ENCODE data around the gene AKT2. TPM values are rescaled to one million over a fixed set of nuclear protein-coding genes. Genes with fewer than 3 reads are reported as not detected.

The AKT2 gene
- polyA plus RNA-seq, 3 donors: 11.4 to 122 (median 16.3) TPM

- Histone ChIP-seq H3K4me2 (replicated peaks; ENCODE audit: extremely low read depth, low read length, poor library complexity, severe bottlenecking) (no peak overlapping the region), H3K9ac (ENCODE audit: insufficient read depth, low read length, poor library complexity, severe bottlenecking) (no peak overlapping the region), H3K9me3 (replicated peaks in 1 of 2; ENCODE audit: control insufficient read depth in 1 of 2, insufficient read depth in 1 of 2, low read length in 2 of 2) (no peaks in the 10 kb centered on the region), H3K36me3 (replicated peaks in 1 of 2; ENCODE audit: control insufficient read depth in 1 of 2, insufficient read depth in 2 of 2, low read length in 2 of 2) (peaks cover 40 to 74% of the 10 kb centered on the region in 2 donors), H4K20me1 (ENCODE audit: insufficient read depth, low read length) (peaks cover 50% of the 10 kb centered on the region), H2AFZ (ENCODE audit: insufficient read depth, low read depth, low read length, poor library complexity, severe bottlenecking) (no peak overlapping the region), H3K79me2 (ENCODE audit: insufficient read depth, low read length) (peaks cover 14% of the 10 kb centered on the region), H3K27ac (ENCODE audit: low read depth in 1 of 2, low read length in 2 of 2) (no peak overlapping the region), H3K4me3 (replicated peaks in 1 of 3; ENCODE audit: low read depth in 2 of 3, low read length in 3 of 3) (no peak overlapping the region), H3K27me3 (ENCODE audit: control insufficient read depth in 2 of 2, insufficient read depth in 2 of 2, low read length in 2 of 2) (no peaks in the 10 kb centered on the region), H3K4me1 (ENCODE audit: control insufficient read depth in 1 of 2, insufficient read depth in 2 of 2, low read length in 2 of 2) (no peaks in the 10 kb centered on the region)
- Mint-ChIP-seq H3K27me3 (ENCODE audit: low read depth in 3 of 3) (no peaks in the 10 kb centered on the region), H3K36me3 (peaks cover 45 to 74% of the 10 kb centered on the region in 2 donors), H3K4me1 (no peaks in the 10 kb centered on the region), H3K9me3 (peaks cover 0 to 1% (median 0%) of the 10 kb centered on the region in 7 donors), H3K27ac (peak overlapping the region in 1 of 7 donors; percentile 61), H3K4me3 (no peak overlapping the region)
- 96% methylated on average over 11 of the region's 12 CpGs for whole genome bisulfite sequencing (ENCODE audit: insufficient coverage)
- TF ChIP-seq CTCF (IDR thresholded peaks at IDR 0.05): no peak
- DNase-seq: no peak
- intact Hi-C loops (cut with micrococcal nuclease): no loop called here
These were observed 40.4 kb downstream of the AKT2 start for GRCh38 chr19:40244579-40245317.

GRCh38 chr19:40243181-40243580 is 42.0 kb downstream of the AKT2 start:
- TF ChIP-seq CTCF (IDR thresholded peaks at IDR 0.05): no peak
- no peak overlapping the region for H3K4me3 ChIP-seq (replicated peaks in 1 of 3; ENCODE audit: low read depth in 2 of 3, low read length in 3 of 3)
- H3K36me3 ChIP-seq (replicated peaks in 1 of 2; ENCODE audit: control insufficient read depth in 1 of 2, insufficient read depth in 2 of 2, low read length in 2 of 2): peaks cover 49 to 79% of the 10 kb centered on the region in 2 donors
- H3K9ac ChIP-seq (ENCODE audit: insufficient read depth, low read length, poor library complexity, severe bottlenecking): no peak overlapping the region
- H3K27me3 ChIP-seq (ENCODE audit: control insufficient read depth in 2 of 2, insufficient read depth in 2 of 2, low read length in 2 of 2): no peaks in the 10 kb centered on the region
- no peaks in the 10 kb centered on the region for H3K9me3 ChIP-seq (replicated peaks in 1 of 2; ENCODE audit: control insufficient read depth in 1 of 2, insufficient read depth in 1 of 2, low read length in 2 of 2)
- DNase-seq: no peak
- Mint-ChIP-seq H3K27me3 (ENCODE audit: low read depth in 3 of 3) (no peaks in the 10 kb centered on the region), H3K36me3 (peaks cover 52 to 78% of the 10 kb centered on the region in 2 donors), H3K9me3 (peaks cover 0 to 1% (median 0%) of the 10 kb centered on the region in 7 donors), H3K27ac (peak overlapping the region in 1 of 7 donors; percentile 46), H3K4me1 (no peaks in the 10 kb centered on the region), H3K4me3 (no peak overlapping the region)
- no peak overlapping the region for H3K27ac ChIP-seq (ENCODE audit: low read depth in 1 of 2, low read length in 2 of 2)
- no peak overlapping the region for H2AFZ ChIP-seq (ENCODE audit: insufficient read depth, low read depth, low read length, poor library complexity, severe bottlenecking)
- peaks cover 43% of the 10 kb centered on the region for H4K20me1 ChIP-seq (ENCODE audit: insufficient read depth, low read length)
- no peak overlapping the region for H3K4me2 ChIP-seq (replicated peaks; ENCODE audit: extremely low read depth, low read length, poor library complexity, severe bottlenecking)
- no peaks in the 10 kb centered on the region for H3K4me1 ChIP-seq (ENCODE audit: control insufficient read depth in 1 of 2, insufficient read depth in 2 of 2, low read length in 2 of 2)
- intact Hi-C loops (cut with micrococcal nuclease): no loop called here
- peaks cover 13% of the 10 kb centered on the region for H3K79me2 ChIP-seq (ENCODE audit: insufficient read depth, low read length)
- 96% methylated on average over 2 of the region's 2 CpGs for WGBS (ENCODE audit: insufficient coverage)
